Activated T-cell treated with anti-CD3 and anti-CD28 coated beads, Interleukin-2, amount 50 U/mL, for 4 hours (primary cell): Measurements from ENCODE around the gene PELI2. TPM values are rescaled to one million over a fixed set of nuclear protein-coding genes. Genes with fewer than 3 reads are reported as not detected.

ENCODE experiments used
- ATAC-seq, 2 donors: fragments of 200-7000 bp; cut with Tn5 transposase; one replicate each; pipeline ENCODE4 v1.10.0; 2021
- DNase-seq: peaks from one replicate; pipeline ENCODE4 v3.0.0-alpha.2; 2020
- H3K27me3 Mint-ChIP-seq: one replicate; pipeline ENCODE4 v1.8.0; 2021; ENCODE audit warnings: low read depth, mixed read lengths
- H3K36me3 Mint-ChIP-seq: one replicate; pipeline ENCODE4 v1.8.0; 2022; ENCODE audit warnings: mixed read lengths; ENCODE audit not compliant: insufficient read depth
- H3K4me1 Mint-ChIP-seq: one replicate; pipeline ENCODE4 v1.8.0; 2021; ENCODE audit warnings: low read depth, mixed read lengths
- H3K4me3 Mint-ChIP-seq: one replicate; pipeline ENCODE4 v1.8.0; 2021; ENCODE audit warnings: mild to moderate bottlenecking, moderate library complexity, mixed read lengths
- H3K9me3 Mint-ChIP-seq: one replicate; pipeline ENCODE4 v1.8.0; 2021; ENCODE audit warnings: mixed read lengths
- total RNA-seq, 3 donors: library from RNA; stranded (reverse); gene quantifications; one replicate each; pipeline ENCODE4 v1.2.1, GENCODE V29; 2021

PELI2 gene
- total RNA-seq, 3 donors from 2014 or later, result 1.4 to 4.2 (median 2.3) TPM

GRCh38 chr14:56182410-56182809 lies 64.2 kb downstream of the PELI2 start:
- DNase-seq (no peak), ATAC-seq (no peak)
- Mint-ChIP-seq H3K4me1 (no peaks in the 10 kb centered on the region), H3K9me3 (no peaks in the 10 kb centered on the region), H3K27me3 (no peaks in the 10 kb centered on the region), H3K4me3 (no peak overlapping the region), H3K36me3 (peaks cover 14% of the 10 kb centered on the region)

- Mint-ChIP-seq H3K4me3 (no peak overlapping the region), H3K27me3 (no peaks in the 10 kb centered on the region), H3K9me3 (no peaks in the 10 kb centered on the region), H3K36me3 (peaks cover 10% of the 10 kb centered on the region), H3K4me1 (no peaks in the 10 kb centered on the region)
- ATAC-seq (no peak), DNase-seq (no peak)
These were observed 65.5 kb downstream of the PELI2 start for GRCh38 chr14:56183631-56184157.

- Mint-ChIP-seq H3K4me1 (no peaks in the 10 kb centered on the region), H3K27me3 (no peaks in the 10 kb centered on the region), H3K36me3 (no peaks in the 10 kb centered on the region), H3K9me3 (no peaks in the 10 kb centered on the region), H3K4me3 (no peak overlapping the region)
- no peak for DNase-seq
- no peak for ATAC-seq
These were observed 67.8 kb downstream of the PELI2 start for GRCh38 chr14:56185992-56186391.

GRCh38 chr14:56187736-56188135 lies 69.5 kb downstream of the PELI2 start:
- Mint-ChIP-seq H3K36me3 (no peaks in the 10 kb centered on the region), H3K4me1 (no peaks in the 10 kb centered on the region), H3K27me3 (no peaks in the 10 kb centered on the region), H3K9me3 (no peaks in the 10 kb centered on the region), H3K4me3 (no peak overlapping the region)
- ATAC-seq (no peak), DNase-seq (no peak)

- Mint-ChIP-seq H3K27me3 (no peaks in the 10 kb centered on the region), H3K4me1 (peaks cover 6% of the 10 kb centered on the region), H3K9me3 (no peaks in the 10 kb centered on the region), H3K4me3 (no peak overlapping the region), H3K36me3 (no peaks in the 10 kb centered on the region)
- ATAC-seq, result no peak
- no peak for DNase-seq
These were observed 71.1 kb downstream of the PELI2 start for GRCh38 chr14:56189307-56189706.

- no peak for DNase-seq
- no peak overlapping the region for H3K4me3 Mint-ChIP-seq
- peaks cover 24% of the 10 kb centered on the region for H3K4me1 Mint-ChIP-seq
- no peaks in the 10 kb centered on the region for H3K9me3 Mint-ChIP-seq
- H3K36me3 Mint-ChIP-seq, result no peaks in the 10 kb centered on the region
- ATAC-seq, result no peak
- no peaks in the 10 kb centered on the region for H3K27me3 Mint-ChIP-seq
These were observed 75.1 kb downstream of the PELI2 start for GRCh38 chr14:56193347-56193746.

GRCh38 chr14:56194042-56194441 lies 75.8 kb downstream of the PELI2 start:
- no peak for DNase-seq
- ATAC-seq, result no peak
- no peaks in the 10 kb centered on the region for H3K27me3 Mint-ChIP-seq
- no peak overlapping the region for H3K4me3 Mint-ChIP-seq
- H3K9me3 Mint-ChIP-seq, result no peaks in the 10 kb centered on the region
- no peaks in the 10 kb centered on the region for H3K36me3 Mint-ChIP-seq
- peaks cover 24% of the 10 kb centered on the region for H3K4me1 Mint-ChIP-seq

- Mint-ChIP-seq H3K36me3 (no peaks in the 10 kb centered on the region), H3K4me3 (no peak overlapping the region), H3K9me3 (no peaks in the 10 kb centered on the region), H3K27me3 (no peaks in the 10 kb centered on the region), H3K4me1 (peaks cover 24% of the 10 kb centered on the region)
- DNase-seq, result no peak
- no peak for ATAC-seq
These were observed 77.0 kb downstream of the PELI2 start for GRCh38 chr14:56195223-56195622.

- Mint-ChIP-seq H3K27me3 (no peaks in the 10 kb centered on the region), H3K4me3 (no peak overlapping the region), H3K9me3 (no peaks in the 10 kb centered on the region), H3K36me3 (no peaks in the 10 kb centered on the region), H3K4me1 (peaks cover 24% of the 10 kb centered on the region)
- DNase-seq (no peak), ATAC-seq (peak in 1 of 2 donors; percentile 63)
These were observed 77.5 kb downstream of the PELI2 start for GRCh38 chr14:56195704-56196103.

- H3K4me3 Mint-ChIP-seq, result no peak overlapping the region
- ATAC-seq, result no peak
- peaks cover 24% of the 10 kb centered on the region for H3K4me1 Mint-ChIP-seq
- H3K27me3 Mint-ChIP-seq, result no peaks in the 10 kb centered on the region
- DNase-seq, result no peak
- H3K9me3 Mint-ChIP-seq, result no peaks in the 10 kb centered on the region
- H3K36me3 Mint-ChIP-seq, result no peaks in the 10 kb centered on the region
These were observed 78.1 kb downstream of the PELI2 start for GRCh38 chr14:56196274-56196673.

GRCh38 chr14:56197150-56197549 lies 78.9 kb downstream of the PELI2 start:
- H3K27me3 Mint-ChIP-seq, result no peaks in the 10 kb centered on the region
- H3K9me3 Mint-ChIP-seq, result no peaks in the 10 kb centered on the region
- no peaks in the 10 kb centered on the region for H3K36me3 Mint-ChIP-seq
- H3K4me1 Mint-ChIP-seq, result peaks cover 24% of the 10 kb centered on the region
- ATAC-seq (no peak), DNase-seq (no peak)
- H3K4me3 Mint-ChIP-seq, result no peak overlapping the region

- Mint-ChIP-seq H3K36me3 (no peaks in the 10 kb centered on the region), H3K4me1 (peaks cover 24% of the 10 kb centered on the region), H3K9me3 (no peaks in the 10 kb centered on the region), H3K27me3 (no peaks in the 10 kb centered on the region), H3K4me3 (no peak overlapping the region)
- ATAC-seq, result no peak
- DNase-seq, result no peak
These were observed 80.2 kb downstream of the PELI2 start for GRCh38 chr14:56198438-56198837.

- DNase-seq (no peak), ATAC-seq (no peak)
- no peak overlapping the region for H3K4me3 Mint-ChIP-seq
- H3K27me3 Mint-ChIP-seq, result no peaks in the 10 kb centered on the region
- peaks cover 18% of the 10 kb centered on the region for H3K4me1 Mint-ChIP-seq
- H3K36me3 Mint-ChIP-seq, result no peaks in the 10 kb centered on the region
- H3K9me3 Mint-ChIP-seq, result no peaks in the 10 kb centered on the region
These were observed 81.1 kb downstream of the PELI2 start for GRCh38 chr14:56199095-56199981.

- no peak overlapping the region for H3K4me3 Mint-ChIP-seq
These were observed 81.9 kb downstream of the PELI2 start for GRCh38 chr14:56199982-56200577.

GRCh38 chr14:56202256-56202655 lies 84.0 kb downstream of the PELI2 start:
- Mint-ChIP-seq H3K9me3 (no peaks in the 10 kb centered on the region), H3K36me3 (no peaks in the 10 kb centered on the region), H3K27me3 (no peaks in the 10 kb centered on the region), H3K4me1 (no peaks in the 10 kb centered on the region), H3K4me3 (no peak overlapping the region)
- DNase-seq (no peak), ATAC-seq (no peak)

More at GRCh38 chr14:56199982-56200577, 81.9 kb downstream of the PELI2 start:
- Mint-ChIP-seq H3K4me1 (peaks cover 11% of the 10 kb centered on the region), H3K36me3 (no peaks in the 10 kb centered on the region), H3K27me3 (no peaks in the 10 kb centered on the region), H3K9me3 (no peaks in the 10 kb centered on the region)
- no peak for DNase-seq
- no peak for ATAC-seq
